Smooth muscle cell (in vitro differentiated cells): ENCODE data around the gene CYP26C1. TPM values are rescaled to one million over a fixed set of nuclear protein-coding genes. Genes with fewer than 3 reads are reported as not detected.
A peak's percentile ranks its signal among the peaks of the same experiment; 100 is the strongest.

ENCODE experiments used
- DNase-seq: peaks from one replicate; lab custom pipeline; 2025; ENCODE audit not compliant: unreplicated experiment; lab: John Stamatoyannopoulos, UW
- H2AFZ ChIP-seq: fragments of 200-600 bp; sonication (generic); 2 replicates; pipeline ENCODE4 v1.6.0; 2016; ENCODE audit warnings: antibody characterized with exemption, low read depth, mild to moderate bottlenecking
- H3F3A ChIP-seq: fragments of 200-600 bp; sonication (generic); 2 replicates; pipeline ENCODE4 v1.6.0; 2017; ENCODE audit warnings: antibody characterized with exemption, low read depth
- H3K27ac ChIP-seq: fragments of 200-600 bp; sonication (generic); 2 replicates; pipeline ENCODE4 v1.5.1; 2016; ENCODE audit warnings: low read depth, mild to moderate bottlenecking
- H3K27me3 ChIP-seq: fragments of 200-600 bp; sonication (generic); 2 replicates; pipeline ENCODE4 v1.6.1; 2016; ENCODE audit warnings: low read depth, mild to moderate bottlenecking
- H3K36me3 ChIP-seq: fragments of 200-600 bp; sonication (generic); 2 replicates; pipeline ENCODE4 v1.5.1; 2016; ENCODE audit warnings: low read depth
- H3K4me1 ChIP-seq: fragments of 200-600 bp; sonication (generic); 2 replicates; pipeline ENCODE4 v1.5.1; 2016; ENCODE audit warnings: low read depth
- H3K4me2 ChIP-seq: fragments of 200-600 bp; sonication (generic); 2 replicates; pipeline ENCODE4 v1.6.0; 2016; ENCODE audit warnings: mild to moderate bottlenecking
- H3K4me3 ChIP-seq: fragments of 200-600 bp; sonication (generic); 2 replicates; pipeline ENCODE4 v1.5.1; 2016; ENCODE audit warnings: mild to moderate bottlenecking
- H3K79me2 ChIP-seq: fragments of 200-600 bp; sonication (generic); 2 replicates; pipeline ENCODE4 v1.6.0; 2016; ENCODE audit warnings: low read depth, mild to moderate bottlenecking
- H3K9ac ChIP-seq: fragments of 200-600 bp; sonication (generic); 2 replicates; pipeline ENCODE4 v1.6.0; 2016; ENCODE audit warnings: low read depth
- H3K9me3 ChIP-seq: fragments of 200-600 bp; sonication (generic); replicated peaks from 2 replicates; pipeline ENCODE4 v1.5.1; 2016; ENCODE audit warnings: low read depth
- H4K20me1 ChIP-seq: fragments of 200-600 bp; sonication (generic); 2 replicates; pipeline ENCODE4 v1.6.0; 2016; ENCODE audit warnings: low read depth
- WGBS: methylation state at CpG from one replicate; pipeline ENCODE4 v1.1.7; 2016; ENCODE audit warnings: low lambda C conversion rate; 5-methylcytosine and 5-hydroxymethylcytosine counted together
- polyA plus RNA-seq: library from polyadenylated mRNA; unstranded; fragments of >200 nt; fragmentation: Nextera tagmentation; extraction: Ambion mirVana; gene quantifications from 2 replicates; pipeline ENCODE4 v1.2.1, GENCODE V29; 2016
- total RNA-seq: library from RNA; depleted of rRNA; stranded (reverse); fragments of >200 nt; gene quantifications from 2 replicates; pipeline ENCODE4 v1.2.3, GENCODE V29; 2014
- TF ChIP-seq, protein P1 (sequence below): fragments of 200-600 bp; sonication (generic); IDR thresholded peaks from 2 replicates; pipeline ENCODE4 v1.5.1; 2017; ENCODE audit warnings: borderline replicate concordance, mild to moderate bottlenecking, antibody characterized with exemption; ENCODE audit not compliant: insufficient read depth, poor library complexity, severe bottlenecking

The CYP26C1 gene
- total and polyA plus RNA-seq, 2 experiments from 2014 or later: 0.13 TPM; not detected in 1

DNA sequence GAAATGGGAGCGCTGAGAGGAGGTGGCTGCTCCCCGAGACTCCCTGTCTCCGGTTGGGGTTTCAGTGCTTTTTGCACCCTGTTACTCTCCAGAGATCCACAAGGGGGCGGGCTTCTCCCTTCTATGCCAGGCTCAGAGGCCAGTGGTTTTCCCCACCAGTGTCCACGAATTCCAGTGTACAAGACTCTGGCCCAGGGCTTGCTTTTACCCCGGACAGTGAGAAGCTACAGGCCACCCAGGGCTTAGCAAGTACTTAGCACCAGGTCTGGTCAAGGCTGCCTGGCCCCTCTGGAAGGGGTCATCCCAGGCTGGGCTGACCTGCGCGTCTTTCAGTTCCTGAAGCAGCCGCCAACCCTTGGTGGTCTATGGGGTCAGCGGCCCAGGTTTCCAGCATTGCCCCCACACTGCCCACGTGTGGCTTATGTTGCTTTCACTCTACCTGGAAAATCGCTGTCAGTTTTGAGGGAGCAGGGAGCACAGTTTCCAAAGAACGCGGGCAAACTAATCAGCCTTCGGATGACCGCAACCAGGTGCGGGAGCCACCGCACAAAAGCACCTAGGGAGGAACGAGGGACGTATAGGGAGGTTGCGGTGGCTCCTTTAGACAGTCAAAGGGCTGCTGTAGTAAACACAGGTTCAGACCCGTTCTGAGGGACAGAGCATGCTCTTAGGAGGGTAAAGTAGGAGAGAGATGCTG lies 19.9 kb downstream of the CYP26C1 start:
- H3K36me3 ChIP-seq: no peaks in the 10 kb centered on the region
- peaks cover 27% of the 10 kb centered on the region for H3K27me3 ChIP-seq
- TF ChIP-seq, protein P1, sequence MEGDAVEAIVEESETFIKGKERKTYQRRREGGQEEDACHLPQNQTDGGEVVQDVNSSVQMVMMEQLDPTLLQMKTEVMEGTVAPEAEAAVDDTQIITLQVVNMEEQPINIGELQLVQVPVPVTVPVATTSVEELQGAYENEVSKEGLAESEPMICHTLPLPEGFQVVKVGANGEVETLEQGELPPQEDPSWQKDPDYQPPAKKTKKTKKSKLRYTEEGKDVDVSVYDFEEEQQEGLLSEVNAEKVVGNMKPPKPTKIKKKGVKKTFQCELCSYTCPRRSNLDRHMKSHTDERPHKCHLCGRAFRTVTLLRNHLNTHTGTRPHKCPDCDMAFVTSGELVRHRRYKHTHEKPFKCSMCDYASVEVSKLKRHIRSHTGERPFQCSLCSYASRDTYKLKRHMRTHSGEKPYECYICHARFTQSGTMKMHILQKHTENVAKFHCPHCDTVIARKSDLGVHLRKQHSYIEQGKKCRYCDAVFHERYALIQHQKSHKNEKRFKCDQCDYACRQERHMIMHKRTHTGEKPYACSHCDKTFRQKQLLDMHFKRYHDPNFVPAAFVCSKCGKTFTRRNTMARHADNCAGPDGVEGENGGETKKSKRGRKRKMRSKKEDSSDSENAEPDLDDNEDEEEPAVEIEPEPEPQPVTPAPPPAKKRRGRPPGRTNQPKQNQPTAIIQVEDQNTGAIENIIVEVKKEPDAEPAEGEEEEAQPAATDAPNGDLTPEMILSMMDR: peak; percentile 81
- no peak overlapping the region for H3K9ac ChIP-seq
- WGBS: 63% methylated on average over 22 of the region's 22 CpGs
- no peak overlapping the region for H3K27ac ChIP-seq
- no peaks in the 10 kb centered on the region for H4K20me1 ChIP-seq
- no peaks in the 10 kb centered on the region for H3K79me2 ChIP-seq
- no peak overlapping the region for H3K4me2 ChIP-seq
- peaks cover 3% of the 10 kb centered on the region for H3K4me1 ChIP-seq
- no peak overlapping the region for H2AFZ ChIP-seq
- no peaks in the 10 kb centered on the region for H3F3A ChIP-seq
- no peak for DNase-seq
- no peak overlapping the region for H3K4me3 ChIP-seq
- no peaks in the 10 kb centered on the region for H3K9me3 ChIP-seq

DNA sequence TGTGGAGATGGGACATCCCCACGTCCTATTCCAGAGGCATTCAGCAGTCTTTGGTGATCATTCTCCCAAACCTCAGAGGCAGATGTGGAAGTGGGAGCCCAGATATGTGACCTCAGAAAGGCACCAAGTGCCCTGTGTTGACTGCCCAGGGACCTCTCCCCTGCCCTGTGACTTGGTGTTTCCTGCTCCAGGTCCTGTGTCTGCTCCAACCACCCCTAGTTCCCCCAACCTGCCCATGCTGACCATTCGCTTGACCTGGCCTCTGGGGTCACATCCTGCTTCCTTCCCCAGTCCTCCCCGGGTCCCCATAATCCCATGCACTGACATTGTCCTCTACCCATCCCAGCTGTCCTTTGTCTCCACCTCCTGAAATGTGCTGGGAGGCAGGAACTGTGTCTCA lies 20.7 kb downstream of the CYP26C1 start:
- TF ChIP-seq, protein P1: no peak
- no peaks in the 10 kb centered on the region for H3K79me2 ChIP-seq
- H3F3A ChIP-seq: no peaks in the 10 kb centered on the region
- H3K4me1 ChIP-seq: peaks cover 3% of the 10 kb centered on the region
- no peaks in the 10 kb centered on the region for H3K36me3 ChIP-seq
- H3K9ac ChIP-seq: no peak overlapping the region
- WGBS: 92% methylated on average over 3 of the region's 3 CpGs
- no peak overlapping the region for H3K4me3 ChIP-seq
- no peaks in the 10 kb centered on the region for H4K20me1 ChIP-seq
- no peak overlapping the region for H3K27ac ChIP-seq
- no peaks in the 10 kb centered on the region for H3K9me3 ChIP-seq
- no peak for DNase-seq
- peaks cover 19% of the 10 kb centered on the region for H3K27me3 ChIP-seq
- H2AFZ ChIP-seq: no peak overlapping the region
- no peak overlapping the region for H3K4me2 ChIP-seq

DNA sequence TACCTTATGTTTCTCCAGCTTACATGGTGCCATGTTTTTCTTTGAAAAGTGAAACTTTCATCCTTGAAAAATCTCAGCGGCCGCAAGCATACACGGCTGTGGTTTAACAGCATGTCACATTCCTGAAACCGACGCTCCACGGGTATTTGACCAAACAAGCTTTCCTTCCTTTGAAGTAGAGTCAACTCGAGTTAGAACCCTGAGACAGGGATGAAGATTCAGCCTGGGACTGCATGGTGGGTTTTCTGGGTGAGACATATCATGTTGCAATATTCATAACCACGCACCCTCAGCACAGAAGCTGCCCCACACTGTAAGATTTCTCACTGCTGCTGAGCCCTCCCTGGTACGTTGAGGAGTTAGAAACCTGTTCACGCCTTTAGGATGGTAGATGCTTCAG lies 21.2 kb downstream of the CYP26C1 start:
- H3K79me2 ChIP-seq: no peaks in the 10 kb centered on the region
- no peak for DNase-seq

More for the DNA sequence above, 21.2 kb downstream of the CYP26C1 start:
- Histone ChIP-seq H3K27ac (no peak overlapping the region), H3K4me1 (peaks cover 3% of the 10 kb centered on the region), H3K9me3 (no peaks in the 10 kb centered on the region), H3K4me2 (no peak overlapping the region), H4K20me1 (no peaks in the 10 kb centered on the region), H3K27me3 (peaks cover 14% of the 10 kb centered on the region), H3K9ac (no peak overlapping the region), H3K4me3 (no peak overlapping the region), H2AFZ (no peak overlapping the region), H3F3A (no peaks in the 10 kb centered on the region), H3K36me3 (no peaks in the 10 kb centered on the region)
- WGBS: 40% methylated on average over 10 of the region's 10 CpGs
- TF ChIP-seq, protein P1: no peak
